A172 (cell line): ENCODE data around the gene SLC44A5. TPM values are rescaled to one million over a fixed set of nuclear protein-coding genes. Genes with fewer than 3 reads are reported as not detected.
A peak's percentile ranks its signal among the peaks of the same experiment; 100 is the strongest.
"Not testable (repeated sequence)": the region's sequence is repeated elsewhere in the genome, so short reads cannot be mapped to it uniquely, and the experiment has no call there.

Source experiments
- DNase-seq: peaks from one replicate; pipeline ENCODE4 v3.0.0-alpha.2; 2015; ENCODE audit warnings: low spot score
- total RNA-seq: library from RNA; depleted of rRNA; stranded (reverse); fragments of >200 nt; shearing (Covaris generic); gene quantifications from 2 replicates; pipeline ENCODE4 v1.2.3, GENCODE V29; 2014; rRNA removed

Gene SLC44A5
- 3.4 and 3.7 TPM in 2 replicates for total RNA-seq

DNA sequence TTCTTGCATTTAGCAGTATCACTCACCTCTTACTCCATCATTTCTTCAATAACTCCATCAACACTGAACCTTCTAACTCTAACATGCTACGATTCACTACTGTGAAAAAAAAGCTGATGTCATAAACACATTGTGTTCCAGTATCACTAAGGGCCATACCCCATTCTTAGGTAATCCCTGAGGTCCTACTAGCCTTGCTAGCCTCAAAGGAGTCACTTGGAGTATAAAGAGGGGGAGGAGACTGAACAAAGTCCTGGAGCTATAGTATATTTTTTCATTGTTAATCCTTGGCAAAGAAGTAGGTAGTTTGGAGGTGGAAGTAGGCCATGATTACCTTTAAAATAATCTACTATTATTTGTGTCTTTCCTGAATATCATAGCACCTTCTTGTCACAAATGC, at the start of gene SLC44A5:
Gene SLC44A5, minus strand, starts transcription at position 101 of the 400 bp plus-strand sequence. CDS start 69,667 bp downstream, outside the sequence.
- DNase-seq = no peak

- no peak for DNase-seq
These were observed 45.0 kb upstream of the SLC44A5 start for GRCh38 chr1:75655931-75656330.

GRCh38 chr1:75647183-75647582, 36.3 kb upstream of the SLC44A5 start:
- not testable (repeated sequence) for DNase-seq

DNA sequence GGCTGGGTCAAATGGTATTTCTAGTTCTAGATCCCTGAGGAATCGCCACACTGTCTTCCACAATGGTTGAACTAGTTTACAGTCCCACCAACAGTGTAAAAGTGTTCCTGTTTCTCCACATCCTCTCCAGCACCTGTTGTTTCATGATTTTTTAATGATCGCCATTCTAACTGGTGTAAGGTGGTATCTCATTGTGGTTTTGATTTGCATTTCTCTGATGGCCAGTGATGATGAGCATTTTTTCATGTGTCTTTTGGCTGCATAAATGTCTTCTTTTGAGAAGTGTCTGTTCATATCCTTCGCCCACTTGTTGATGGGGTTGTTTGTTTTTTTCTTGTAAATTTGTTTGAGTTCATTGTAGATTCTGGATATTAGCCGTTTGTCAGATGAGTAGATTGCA, 34.2 kb upstream of the SLC44A5 start:
- not testable (repeated sequence) for DNase-seq

DNA sequence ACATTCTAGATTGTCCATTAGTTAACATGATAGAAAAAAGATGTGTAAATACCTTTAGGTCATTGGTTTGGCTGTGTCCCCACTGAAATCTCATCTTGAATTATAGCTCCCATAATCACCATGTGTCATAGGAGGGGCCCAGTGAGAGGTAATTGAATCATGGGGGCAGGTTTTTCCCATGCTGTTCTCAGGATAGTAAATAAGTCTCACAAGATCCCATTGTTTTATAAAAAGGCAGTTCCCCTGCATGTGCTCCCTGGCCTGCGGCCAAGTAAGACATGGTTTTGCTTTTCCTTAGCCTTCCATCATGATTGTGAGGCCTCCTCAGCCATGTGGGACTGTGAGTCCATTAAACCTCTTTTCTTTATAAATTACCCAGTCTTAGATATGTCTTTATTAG, 32.5 kb upstream of the SLC44A5 start:
- no peak for DNase-seq

DNA sequence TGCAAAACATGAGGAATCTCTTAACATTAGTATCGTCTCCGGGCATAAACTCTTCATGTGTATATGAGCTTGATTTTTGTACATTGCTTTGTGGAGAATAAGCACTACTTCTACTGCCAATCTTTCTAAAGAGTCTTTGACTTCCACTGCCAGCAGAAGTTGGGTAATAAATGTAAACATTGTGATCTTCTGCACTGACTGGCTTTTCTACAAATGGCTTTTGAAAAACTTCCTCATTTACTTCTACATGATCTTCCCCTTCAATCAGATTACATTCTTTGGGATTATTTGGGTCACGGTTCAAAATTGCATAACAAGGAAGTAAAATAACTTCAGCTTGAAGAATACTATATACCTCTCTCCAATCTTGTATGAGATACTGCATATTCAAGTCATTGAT, 30.4 kb upstream of the SLC44A5 start:
- DNase-seq = no peak

DNA sequence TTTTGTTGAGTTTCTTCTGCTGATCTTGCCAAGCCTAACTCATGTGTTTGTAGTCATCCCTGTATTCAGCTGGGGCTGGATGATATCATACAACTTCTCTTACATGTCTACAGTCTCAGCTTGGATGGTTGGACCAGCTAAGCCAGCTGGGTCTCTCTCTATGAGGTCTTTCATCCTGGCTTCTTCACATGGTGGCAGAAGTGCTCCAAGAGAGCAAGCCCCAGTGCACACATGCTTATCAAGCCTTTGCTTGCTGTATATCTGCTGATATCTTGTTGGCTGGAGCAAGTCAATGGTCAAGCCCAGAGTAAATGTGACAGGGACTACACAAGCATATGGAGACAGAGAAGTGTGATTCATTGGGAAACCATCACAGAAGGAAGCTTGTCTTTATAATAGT, 29.2 kb upstream of the SLC44A5 start:
- DNase-seq = no peak

DNA sequence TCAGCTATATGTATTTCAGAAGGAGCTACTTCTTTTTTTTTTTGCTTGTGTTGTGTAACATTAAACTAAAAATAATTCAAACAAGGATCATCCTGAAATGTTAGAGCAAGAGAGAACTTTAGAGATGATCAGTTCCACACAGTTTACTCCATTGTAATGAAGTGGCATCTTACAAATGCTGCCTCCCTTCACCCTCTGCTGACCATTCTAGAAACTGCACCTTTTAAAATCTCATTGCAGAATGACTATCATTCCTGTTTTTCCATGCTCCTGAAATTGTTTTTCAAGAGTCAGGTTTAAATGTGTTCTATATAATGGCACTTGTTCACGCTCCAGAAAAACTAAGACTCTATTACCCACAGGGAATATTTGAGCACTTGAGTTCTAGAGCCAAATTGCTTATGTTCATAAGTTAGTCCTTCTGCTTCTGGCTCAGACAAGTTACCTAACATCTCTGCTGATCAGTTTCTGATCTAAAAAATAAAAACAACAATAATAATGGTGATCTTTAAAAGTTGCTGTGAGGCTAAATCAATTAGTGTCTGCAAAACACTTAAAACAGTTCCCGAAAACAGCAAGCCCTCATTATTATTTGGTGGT, 21.5 kb upstream of the SLC44A5 start:
- no peak for DNase-seq

DNA sequence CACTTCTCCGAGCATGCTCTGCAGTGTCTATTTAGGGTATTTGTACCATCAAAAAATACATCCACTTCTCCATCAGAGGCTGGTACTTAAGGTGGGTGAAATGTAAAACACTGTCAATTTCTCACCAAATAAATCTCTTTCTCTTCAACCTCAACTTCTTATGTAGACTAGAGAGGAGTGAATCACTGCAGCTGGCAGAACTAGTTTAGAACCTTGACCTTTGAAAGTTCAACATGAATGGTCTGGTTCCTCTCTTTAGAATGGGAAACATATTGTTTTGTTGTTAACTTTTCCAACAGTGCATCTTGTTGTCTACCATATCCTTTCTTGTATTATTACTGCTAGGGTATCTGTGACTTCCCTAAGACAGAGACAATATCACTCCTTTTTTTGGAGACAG, 20.1 kb upstream of the SLC44A5 start:
- DNase-seq = no peak

GRCh38 chr1:75630004-75630594, 19.2 kb upstream of the SLC44A5 start:
- no peak for DNase-seq

DNA sequence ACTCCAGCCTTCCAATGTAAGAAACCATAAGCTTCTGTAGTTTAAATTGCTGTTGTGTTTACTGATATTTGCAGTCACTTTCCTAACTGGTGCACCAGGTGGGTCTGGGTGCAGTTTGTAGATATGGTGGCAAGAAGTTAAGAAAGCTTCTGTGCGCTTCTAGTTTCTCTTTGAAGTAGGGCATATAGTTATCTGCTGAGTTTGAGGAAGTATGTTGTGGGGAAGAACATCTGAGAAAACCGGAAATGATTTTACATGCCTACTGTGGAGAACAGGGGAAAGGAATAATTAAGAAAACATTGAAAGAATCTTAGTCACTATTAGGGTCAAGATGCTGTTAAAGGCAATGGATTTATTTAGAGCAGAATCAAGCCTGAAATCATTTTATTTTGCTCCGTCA, 14.9 kb upstream of the SLC44A5 start:
- DNase-seq = no peak

DNA sequence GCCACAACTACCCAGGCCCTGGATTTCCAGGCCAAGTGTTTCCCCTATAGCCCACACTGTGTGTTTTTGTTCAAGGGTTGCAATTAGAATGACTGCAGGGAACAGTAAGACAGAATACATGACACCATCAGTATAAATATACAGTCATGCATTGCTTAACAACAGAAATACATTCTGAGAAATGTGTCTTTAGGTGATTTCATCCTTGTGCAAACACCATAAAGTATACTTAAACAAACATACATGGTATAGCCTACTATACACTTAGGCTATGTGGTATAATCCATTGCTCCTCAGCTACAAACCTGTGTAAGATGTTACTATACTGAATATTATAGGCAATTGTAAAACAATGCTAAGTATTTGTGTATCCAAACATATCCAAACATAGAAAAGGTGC, 7.5 kb upstream of the SLC44A5 start:
- no peak for DNase-seq

- DNase-seq = no peak
These were observed 5.8 kb upstream of the SLC44A5 start for GRCh38 chr1:75616436-75617433.

- DNase-seq = peak; percentile 1
These were observed 4.9 kb upstream of the SLC44A5 start for GRCh38 chr1:75615613-75616435.

DNA sequence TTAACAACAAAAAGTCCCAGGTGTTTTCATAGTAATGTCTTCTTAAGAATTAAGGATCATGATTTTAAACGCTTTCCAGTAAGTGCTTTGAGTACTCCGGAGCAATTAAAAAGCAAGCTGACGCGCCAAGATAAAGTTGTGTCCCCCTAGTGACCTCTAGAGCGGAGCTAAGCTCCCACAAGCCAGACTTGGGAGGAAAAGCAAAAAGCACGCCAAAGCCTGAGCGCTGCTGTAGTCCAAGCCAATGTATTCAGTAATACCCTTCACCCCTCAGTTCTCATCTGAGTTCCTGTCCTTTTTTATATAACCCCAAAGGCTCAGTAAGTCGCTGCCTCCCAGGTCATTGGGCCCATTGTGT, 3.5 kb upstream of the SLC44A5 start:
- DNase-seq = peak; percentile 19

GRCh38 chr1:75613916-75614315, 3.0 kb upstream of the SLC44A5 start:
- DNase-seq = no peak

DNA sequence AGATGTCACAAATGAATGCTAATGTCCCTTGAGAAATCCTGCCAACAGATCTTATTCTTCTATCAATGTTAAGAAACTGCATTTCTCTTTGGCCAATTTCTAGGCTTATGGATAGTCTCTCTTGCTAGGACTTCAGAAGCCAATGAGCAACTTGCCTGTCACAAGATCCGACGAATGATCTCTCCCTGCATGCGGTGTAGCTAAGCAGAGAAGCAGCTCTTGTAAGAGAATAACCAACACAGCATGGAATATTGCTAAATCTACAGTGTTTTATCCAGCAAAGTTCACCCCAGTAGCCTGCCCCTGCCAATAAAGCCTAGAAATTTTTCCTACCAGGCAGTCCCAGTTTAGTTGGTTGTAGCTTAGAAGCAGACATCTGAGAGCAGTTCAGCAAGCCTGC, 2.1 kb upstream of the SLC44A5 start:
- DNase-seq = no peak

GRCh38 chr1:75602486-75602885, 8.4 kb downstream of the SLC44A5 start:
- no peak for DNase-seq

GRCh38 chr1:75600781-75601180, 10.1 kb downstream of the SLC44A5 start:
- DNase-seq = no peak

GRCh38 chr1:75594327-75594726, 16.6 kb downstream of the SLC44A5 start:
- no peak for DNase-seq

GRCh38 chr1:75593457-75593856, 17.5 kb downstream of the SLC44A5 start:
- DNase-seq = not testable (repeated sequence)

GRCh38 chr1:75589637-75590036, 21.3 kb downstream of the SLC44A5 start:
- DNase-seq = no peak
